ENCODE results near the gene COL18A1. TPM values are rescaled to one million over a fixed set of nuclear protein-coding genes. Genes with fewer than 3 reads are reported as not detected.

COL18A1 gene
- polyA plus RNA-seq, 4 donors = 2.2 to 34.3 (median 16.5) TPM

GRCh38 chr21:45415943-45416611 is 11.1 kb downstream of the COL18A1 start:
- no peak for FAIRE-seq
- WGBS, 3 donors = 73 to 85% (median 77%) methylated on average over 25 of the region's 25 CpGs
- no peak overlapping the region for H3K27ac ChIP-seq (ENCODE audit: low read depth in 1 of 3, low read length in 2 of 3)

GRCh38 chr21:45416620-45417019 is 11.7 kb downstream of the COL18A1 start:
- Histone ChIP-seq H3K36me3 (ENCODE audit: control insufficient read depth in 3 of 3, insufficient read depth in 2 of 3, low read depth in 1 of 3, low read length in 3 of 3) (no peaks in the 10 kb centered on the region), H3K27ac (ENCODE audit: low read depth in 1 of 3, low read length in 2 of 3) (no peak overlapping the region), H3K4me3 (ENCODE audit: low read depth in 1 of 3, low read length in 3 of 3) (no peak overlapping the region), H3K9me3 (ENCODE audit: control insufficient read depth in 2 of 2, insufficient read depth in 1 of 2, low read depth in 1 of 2, low read length in 1 of 2) (no peaks in the 10 kb centered on the region), H3K27me3 (ENCODE audit: control insufficient read depth in 3 of 3, insufficient read depth in 3 of 3, low read length in 3 of 3) (no peaks in the 10 kb centered on the region), H3K4me1 (ENCODE audit: control insufficient read depth in 3 of 3, insufficient read depth in 2 of 3, low read depth in 1 of 3, low read length in 2 of 3) (peaks cover 2 to 16% (median 2%) of the 10 kb centered on the region in 3 donors)
- FAIRE-seq (no peak), DNase-seq (no peak)
- WGBS, 3 donors = 59 to 72% (median 71%) methylated on average over 8 of the region's 8 CpGs

More at GRCh38 chr21:45415943-45416611, 11.1 kb downstream of the COL18A1 start:
- no peak for DNase-seq
- no peaks in the 10 kb centered on the region for H3K27me3 ChIP-seq (ENCODE audit: control insufficient read depth in 3 of 3, insufficient read depth in 3 of 3, low read length in 3 of 3)
- H3K4me1 ChIP-seq (ENCODE audit: control insufficient read depth in 3 of 3, insufficient read depth in 2 of 3, low read depth in 1 of 3, low read length in 2 of 3) = peaks cover 2 to 14% (median 2%) of the 10 kb centered on the region in 3 donors
- H3K36me3 ChIP-seq (ENCODE audit: control insufficient read depth in 3 of 3, insufficient read depth in 2 of 3, low read depth in 1 of 3, low read length in 3 of 3) = no peaks in the 10 kb centered on the region
- no peaks in the 10 kb centered on the region for H3K9me3 ChIP-seq (ENCODE audit: control insufficient read depth in 2 of 2, insufficient read depth in 1 of 2, low read depth in 1 of 2, low read length in 1 of 2)
- no peak overlapping the region for H3K4me3 ChIP-seq (ENCODE audit: low read depth in 1 of 3, low read length in 3 of 3)

GRCh38 chr21:45417256-45417950 is 12.4 kb downstream of the COL18A1 start:
- Histone ChIP-seq H3K9me3 (ENCODE audit: control insufficient read depth in 2 of 2, insufficient read depth in 1 of 2, low read depth in 1 of 2, low read length in 1 of 2) (no peaks in the 10 kb centered on the region), H3K4me1 (ENCODE audit: control insufficient read depth in 3 of 3, insufficient read depth in 2 of 3, low read depth in 1 of 3, low read length in 2 of 3) (peaks cover 2 to 22% (median 2%) of the 10 kb centered on the region in 3 donors), H3K27ac (ENCODE audit: low read depth in 1 of 3, low read length in 2 of 3) (no peak overlapping the region), H3K36me3 (ENCODE audit: control insufficient read depth in 3 of 3, insufficient read depth in 2 of 3, low read depth in 1 of 3, low read length in 3 of 3) (no peaks in the 10 kb centered on the region), H3K27me3 (ENCODE audit: control insufficient read depth in 3 of 3, insufficient read depth in 3 of 3, low read length in 3 of 3) (no peaks in the 10 kb centered on the region), H3K4me3 (ENCODE audit: low read depth in 1 of 3, low read length in 3 of 3) (no peak overlapping the region)
- WGBS, 3 donors = 78 to 83% (median 80%) methylated on average over 22 of the region's 22 CpGs
- no peak for DNase-seq
- FAIRE-seq = no peak

- FAIRE-seq = no peak
- peaks cover 2 to 22% (median 2%) of the 10 kb centered on the region in 3 donors for H3K4me1 ChIP-seq (ENCODE audit: control insufficient read depth in 3 of 3, insufficient read depth in 2 of 3, low read depth in 1 of 3, low read length in 2 of 3)
These were observed 13.0 kb downstream of the COL18A1 start for GRCh38 chr21:45417951-45418300.

GRCh38 chr21:45418301-45419071 is 13.5 kb downstream of the COL18A1 start:
- no peaks in the 10 kb centered on the region for H3K27me3 ChIP-seq (ENCODE audit: control insufficient read depth in 3 of 3, insufficient read depth in 3 of 3, low read length in 3 of 3)
- no peak overlapping the region for H3K4me3 ChIP-seq (ENCODE audit: low read depth in 1 of 3, low read length in 3 of 3)
- FAIRE-seq (no peak), DNase-seq (no peak)
- H3K9me3 ChIP-seq (ENCODE audit: control insufficient read depth in 2 of 2, insufficient read depth in 1 of 2, low read depth in 1 of 2, low read length in 1 of 2) = no peaks in the 10 kb centered on the region
- H3K27ac ChIP-seq (ENCODE audit: low read depth in 1 of 3, low read length in 2 of 3) = no peak overlapping the region
- WGBS, 3 donors = 72% methylated on average over 34 of the region's 34 CpGs
- H3K4me1 ChIP-seq (ENCODE audit: control insufficient read depth in 3 of 3, insufficient read depth in 2 of 3, low read depth in 1 of 3, low read length in 2 of 3) = peaks cover 2 to 23% (median 2%) of the 10 kb centered on the region in 3 donors
- H3K36me3 ChIP-seq (ENCODE audit: control insufficient read depth in 3 of 3, insufficient read depth in 2 of 3, low read depth in 1 of 3, low read length in 3 of 3) = no peaks in the 10 kb centered on the region

More at GRCh38 chr21:45417951-45418300, 13.0 kb downstream of the COL18A1 start:
- Histone ChIP-seq H3K9me3 (ENCODE audit: control insufficient read depth in 2 of 2, insufficient read depth in 1 of 2, low read depth in 1 of 2, low read length in 1 of 2) (no peaks in the 10 kb centered on the region), H3K27ac (ENCODE audit: low read depth in 1 of 3, low read length in 2 of 3) (peak overlapping the region in 1 of 3 donors; percentile 19), H3K4me3 (ENCODE audit: low read depth in 1 of 3, low read length in 3 of 3) (no peak overlapping the region), H3K36me3 (ENCODE audit: control insufficient read depth in 3 of 3, insufficient read depth in 2 of 3, low read depth in 1 of 3, low read length in 3 of 3) (no peaks in the 10 kb centered on the region), H3K27me3 (ENCODE audit: control insufficient read depth in 3 of 3, insufficient read depth in 3 of 3, low read length in 3 of 3) (no peaks in the 10 kb centered on the region)
- no peak for DNase-seq
- WGBS, 3 donors = 76 to 81% (median 77%) methylated on average over 20 of the region's 20 CpGs

- no peaks in the 10 kb centered on the region for H3K9me3 ChIP-seq (ENCODE audit: control insufficient read depth in 2 of 2, insufficient read depth in 1 of 2, low read depth in 1 of 2, low read length in 1 of 2)
- H3K27ac ChIP-seq (ENCODE audit: low read depth in 1 of 3, low read length in 2 of 3) = no peak overlapping the region
- peaks cover 2 to 29% (median 2%) of the 10 kb centered on the region in 3 donors for H3K4me1 ChIP-seq (ENCODE audit: control insufficient read depth in 3 of 3, insufficient read depth in 2 of 3, low read depth in 1 of 3, low read length in 2 of 3)
- FAIRE-seq = no peak
- no peak overlapping the region for H3K4me3 ChIP-seq (ENCODE audit: low read depth in 1 of 3, low read length in 3 of 3)
- WGBS, 3 donors = 91 to 94% (median 93%) methylated on average over 25 of the region's 25 CpGs
- no peak for DNase-seq
- no peaks in the 10 kb centered on the region for H3K27me3 ChIP-seq (ENCODE audit: control insufficient read depth in 3 of 3, insufficient read depth in 3 of 3, low read length in 3 of 3)
- H3K36me3 ChIP-seq (ENCODE audit: control insufficient read depth in 3 of 3, insufficient read depth in 2 of 3, low read depth in 1 of 3, low read length in 3 of 3) = no peaks in the 10 kb centered on the region
These were observed 14.2 kb downstream of the COL18A1 start for GRCh38 chr21:45419162-45419561.

GRCh38 chr21:45420061-45421041 is 15.4 kb downstream of the COL18A1 start:
- peak overlapping the region in 1 of 3 donors; percentile 12 for H3K27ac ChIP-seq (ENCODE audit: low read depth in 1 of 3, low read length in 2 of 3)

More at GRCh38 chr21:45420061-45421041, 15.4 kb downstream of the COL18A1 start:
- no peaks in the 10 kb centered on the region for H3K9me3 ChIP-seq (ENCODE audit: control insufficient read depth in 2 of 2, insufficient read depth in 1 of 2, low read depth in 1 of 2, low read length in 1 of 2)
- 12 to 56% (median 35%) methylated on average over 34 to 36 of the region's 36 CpGs for WGBS, 3 donors
- H3K27me3 ChIP-seq (ENCODE audit: control insufficient read depth in 3 of 3, insufficient read depth in 3 of 3, low read length in 3 of 3) = no peaks in the 10 kb centered on the region
- H3K4me3 ChIP-seq (ENCODE audit: low read depth in 1 of 3, low read length in 3 of 3) = no peak overlapping the region
- DNase-seq (peak; percentile 22 to 69), FAIRE-seq (no peak)
- no peaks in the 10 kb centered on the region for H3K36me3 ChIP-seq (ENCODE audit: control insufficient read depth in 3 of 3, insufficient read depth in 2 of 3, low read depth in 1 of 3, low read length in 3 of 3)
- peaks cover 2 to 36% (median 2%) of the 10 kb centered on the region in 3 donors for H3K4me1 ChIP-seq (ENCODE audit: control insufficient read depth in 3 of 3, insufficient read depth in 2 of 3, low read depth in 1 of 3, low read length in 2 of 3)

All from small intestine (tissue), 7 donors.